Breast epithelium (tissue), 3 donors: ENCODE results near the gene MCM5.

Source experiments
- POLR2A ChIP-seq: fragments of 450-650 bp; IDR thresholded peaks from one replicate; pipeline ENCODE4 v1.6.1; 2016; ENCODE audit warnings: antibody characterized with exemption, mild to moderate bottlenecking, moderate library complexity
- TF ChIP-seq, protein P1 (sequence below), 3 donors: fragments of 450-650 bp; IDR thresholded peaks; one replicate each; pipeline ENCODE4 v1.5.1; 2016 to 2017; ENCODE audit warnings: antibody characterized with exemption in 3 of 3, mild to moderate bottlenecking in 3 of 3, moderate library complexity in 3 of 3

DNA sequence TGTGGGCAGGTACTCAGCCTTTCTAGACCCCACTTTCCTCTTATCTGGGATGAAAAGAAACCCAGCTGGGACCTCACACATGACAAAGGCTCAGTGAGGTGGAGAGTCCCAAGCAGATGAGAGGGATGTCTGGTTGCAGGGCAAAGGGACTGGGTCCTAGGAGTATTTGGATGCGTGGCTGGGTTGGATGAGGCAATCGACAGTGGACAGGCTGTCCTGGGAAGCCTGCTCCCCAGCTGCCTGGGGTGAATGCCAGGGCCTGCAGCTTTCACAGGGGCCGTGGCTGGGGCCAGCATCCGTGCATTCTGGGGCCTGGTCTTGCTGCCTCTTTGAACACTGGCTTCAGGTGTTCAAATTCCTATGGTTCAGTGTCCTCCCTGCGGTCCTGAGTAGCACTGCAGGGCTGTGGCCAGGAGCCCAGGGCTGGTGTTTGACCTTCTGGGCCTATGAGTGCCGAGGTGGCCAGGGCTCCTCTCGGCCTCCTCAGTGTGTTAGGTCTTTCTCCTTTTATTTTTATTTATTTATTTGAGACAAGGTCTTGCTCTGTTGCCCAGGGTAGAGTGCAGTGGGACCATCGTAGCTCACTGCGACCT, 65.3 kb downstream of the MCM5 start:
- TF ChIP-seq, protein P1, sequence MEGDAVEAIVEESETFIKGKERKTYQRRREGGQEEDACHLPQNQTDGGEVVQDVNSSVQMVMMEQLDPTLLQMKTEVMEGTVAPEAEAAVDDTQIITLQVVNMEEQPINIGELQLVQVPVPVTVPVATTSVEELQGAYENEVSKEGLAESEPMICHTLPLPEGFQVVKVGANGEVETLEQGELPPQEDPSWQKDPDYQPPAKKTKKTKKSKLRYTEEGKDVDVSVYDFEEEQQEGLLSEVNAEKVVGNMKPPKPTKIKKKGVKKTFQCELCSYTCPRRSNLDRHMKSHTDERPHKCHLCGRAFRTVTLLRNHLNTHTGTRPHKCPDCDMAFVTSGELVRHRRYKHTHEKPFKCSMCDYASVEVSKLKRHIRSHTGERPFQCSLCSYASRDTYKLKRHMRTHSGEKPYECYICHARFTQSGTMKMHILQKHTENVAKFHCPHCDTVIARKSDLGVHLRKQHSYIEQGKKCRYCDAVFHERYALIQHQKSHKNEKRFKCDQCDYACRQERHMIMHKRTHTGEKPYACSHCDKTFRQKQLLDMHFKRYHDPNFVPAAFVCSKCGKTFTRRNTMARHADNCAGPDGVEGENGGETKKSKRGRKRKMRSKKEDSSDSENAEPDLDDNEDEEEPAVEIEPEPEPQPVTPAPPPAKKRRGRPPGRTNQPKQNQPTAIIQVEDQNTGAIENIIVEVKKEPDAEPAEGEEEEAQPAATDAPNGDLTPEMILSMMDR (IDR thresholded peaks at IDR 0.05): no peak
- no peak for TF ChIP-seq POLR2A
